Mucosa of descending colon (tissue), 3 donors: ENCODE measurements around the gene IL2RA. TPM values are rescaled to one million over a fixed set of nuclear protein-coding genes. Genes with fewer than 3 reads are reported as not detected.

ENCODE experiments used
- ATAC-seq: fragments of 200-7000 bp; cut with Tn5 transposase; one replicate; pipeline ENCODE4 v1.9.1; 2020; ENCODE audit warnings: mild to moderate bottlenecking, moderate library complexity
- DNase-seq, 3 donors: peaks; one replicate each; pipeline ENCODE4 v3.0.0-alpha.2; 2020
- H3K36me3 ChIP-seq: fragments of 200-600 bp; one replicate; pipeline ENCODE4 v1.8.0; 2021; ENCODE audit warnings: low read depth, mild to moderate bottlenecking
- H3K4me1 ChIP-seq: fragments of 200-600 bp; one replicate; pipeline ENCODE4 v1.8.0; 2021; ENCODE audit warnings: low read depth, mild to moderate bottlenecking
- H3K4me3 ChIP-seq: fragments of 200-600 bp; one replicate; pipeline ENCODE4 v1.8.0; 2021; ENCODE audit warnings: mild to moderate bottlenecking
- H3K9me3 ChIP-seq: fragments of 200-600 bp; one replicate; pipeline ENCODE4 v1.8.0; 2021; ENCODE audit warnings: mild to moderate bottlenecking
- CTCF ChIP-seq: fragments of 200-600 bp; IDR thresholded peaks from one replicate; pipeline ENCODE4 v1.8.0; 2022; ENCODE audit warnings: antibody characterized with exemption, mild to moderate bottlenecking
- intact Hi-C, 2 donors: fragments of 100-400 bp; cut with DNase I in 1 of 2; cut with micrococcal nuclease in 1 of 2; formaldehyde crosslinking; loops; one replicate each; pipeline versions ENCODE4 v1.11.0 to v1.11.1; 2022; cut with DNase I, micrococcal nuclease
- total RNA-seq, 3 donors: library from RNA; stranded (reverse); fragmentation: NEBNext Ultra II Directional in 2 of 3; extraction: Animal tissue kit (Norgen Biotek cat#: 25700) in 2 of 3; gene quantifications; one replicate each; pipeline versions ENCODE4 v1.2.1 to v1.2.4, GENCODE V29; 2021 to 2023
- donor health status: DM: no; HTN: no; CAD: no; lungs with moderate emphysema.
- donor health status: DM: no; HTN: no; CAD: no.
- donor health status: DM: no; HTN: yes; CAD: no.

IL2RA gene
- total RNA-seq, 3 donors from 2014 or later: 1.2 to 3.7 (median 2.1) TPM

DNA sequence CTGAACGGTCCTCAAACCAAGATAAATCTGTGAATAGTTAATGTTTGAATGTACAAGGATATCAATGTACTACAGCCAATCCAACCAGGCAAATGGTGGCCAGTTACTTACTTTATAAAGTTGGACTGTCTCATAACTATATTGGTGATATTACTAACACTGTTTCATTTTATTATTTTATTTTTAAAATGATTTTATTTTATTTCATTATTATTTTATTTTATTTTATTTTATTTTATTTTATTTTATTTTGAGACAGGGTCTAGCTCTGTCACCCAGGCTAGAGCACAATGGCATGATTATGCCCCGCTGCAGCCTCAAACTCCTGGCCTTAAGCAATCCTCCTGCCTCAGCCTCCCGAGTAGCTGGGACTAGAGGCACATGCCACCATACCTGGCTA, 91.6 kb downstream of the IL2RA start:
- Histone ChIP-seq H3K4me1 (peaks cover 36% of the 10 kb centered on the region), H3K9me3 (no peaks in the 10 kb centered on the region), H3K4me3 (no peak overlapping the region), H3K36me3 (no peaks in the 10 kb centered on the region)
- no peak for TF ChIP-seq CTCF
- DNase-seq: no peak
- intact Hi-C loops: no loop called here
- no peak for ATAC-seq

DNA sequence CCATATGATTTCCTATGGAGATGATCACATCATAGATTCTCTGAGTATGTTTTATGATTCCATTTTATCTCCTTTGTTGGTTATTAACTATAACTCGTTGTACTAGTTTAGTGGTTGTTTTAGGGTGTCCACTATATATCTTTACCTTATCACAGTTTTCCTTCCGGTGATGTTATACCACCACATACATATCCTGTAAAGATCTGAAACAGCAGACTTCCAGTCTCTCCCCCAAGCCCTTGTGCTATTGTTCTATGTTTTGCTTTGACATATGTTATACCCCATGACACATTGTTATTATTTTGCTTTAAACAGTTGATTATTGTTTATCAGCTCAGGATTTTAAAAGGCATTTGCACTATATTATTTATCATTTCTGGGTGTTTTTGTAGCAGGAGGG, 92.1 kb downstream of the IL2RA start:
- Histone ChIP-seq H3K9me3 (no peaks in the 10 kb centered on the region), H3K4me1 (peaks cover 36% of the 10 kb centered on the region), H3K4me3 (no peak overlapping the region), H3K36me3 (no peaks in the 10 kb centered on the region)
- no peak for DNase-seq
- no peak for ATAC-seq
- no peak for TF ChIP-seq CTCF
- intact Hi-C loops: no loop called here

DNA sequence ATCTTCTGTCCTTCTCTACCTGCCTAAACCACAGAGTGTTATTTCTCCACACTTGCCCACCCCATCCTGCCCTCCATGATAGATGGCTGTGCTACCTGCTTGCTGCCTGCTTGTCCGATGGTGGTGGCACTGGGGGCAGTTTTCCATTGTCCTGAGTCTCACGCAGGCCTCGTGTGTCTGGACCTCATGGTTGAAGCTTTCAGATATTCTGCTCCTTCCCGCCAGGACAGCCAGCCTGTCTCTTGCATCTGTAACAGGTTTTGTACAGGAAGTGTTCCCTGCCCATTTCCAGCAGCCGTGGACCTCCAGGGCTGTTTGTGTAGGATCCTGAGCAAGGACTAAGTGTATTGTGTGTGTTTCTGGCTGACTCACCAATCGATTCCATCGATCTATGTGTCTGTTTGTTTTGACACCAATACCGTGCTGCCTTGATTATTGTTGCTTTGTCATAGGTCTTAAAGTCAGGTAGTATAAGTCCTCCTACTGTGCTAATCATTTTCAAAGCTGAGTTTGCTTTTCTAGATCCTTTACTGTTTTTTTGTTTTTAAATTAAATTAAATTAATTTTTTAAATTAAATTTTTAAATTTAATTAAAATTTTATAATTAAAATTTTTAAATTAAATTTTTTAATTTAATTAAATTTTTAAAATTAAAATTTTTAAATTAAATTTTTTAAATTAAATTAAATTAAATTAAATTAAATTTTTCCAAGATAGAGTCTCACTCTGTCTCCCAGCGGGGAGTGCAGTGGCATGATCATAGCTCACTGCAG, 93.3 kb downstream of the IL2RA start:
- H3K4me3 ChIP-seq: no peak overlapping the region
- DNase-seq (peak in 1 of 3 donors; percentile 1), ATAC-seq (no peak)
- no peak for TF ChIP-seq CTCF
- peaks cover 28% of the 10 kb centered on the region for H3K4me1 ChIP-seq
- no peaks in the 10 kb centered on the region for H3K9me3 ChIP-seq
- intact Hi-C loops: no loop called here
- H3K36me3 ChIP-seq: no peaks in the 10 kb centered on the region

DNA sequence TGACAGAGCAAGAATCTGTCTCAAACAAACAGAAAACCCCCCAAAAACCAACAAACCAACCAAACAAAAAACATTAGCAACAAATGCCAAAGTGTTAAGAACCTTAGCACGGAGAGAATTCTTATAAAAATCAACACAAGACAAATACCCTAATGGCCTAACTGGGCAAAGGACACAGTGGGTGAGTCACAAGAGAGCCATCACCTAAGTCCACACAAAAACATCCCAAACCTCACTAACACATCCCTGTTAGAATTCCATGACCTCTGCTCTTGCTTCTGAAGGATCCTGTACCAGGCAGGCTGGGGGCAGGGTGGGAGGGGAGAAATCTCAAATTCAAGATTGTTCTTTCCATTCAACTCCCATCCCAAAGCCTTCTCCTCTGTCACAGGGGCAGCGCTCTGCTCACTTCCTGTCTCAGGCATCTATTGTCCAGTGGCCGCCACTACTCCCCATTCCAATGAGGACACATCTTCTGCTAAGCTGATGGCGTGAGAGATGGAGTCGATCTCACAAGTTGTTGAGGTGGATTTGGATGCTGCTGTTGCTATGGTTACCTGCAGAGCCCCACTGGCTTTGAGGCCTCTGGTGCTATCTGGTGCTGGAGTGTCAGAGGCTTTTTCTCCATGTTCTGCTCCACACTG, 94.0 kb downstream of the IL2RA start:
- H3K4me3 ChIP-seq: no peak overlapping the region
- no peaks in the 10 kb centered on the region for H3K36me3 ChIP-seq
- ATAC-seq (no peak), DNase-seq (no peak)
- H3K9me3 ChIP-seq: no peaks in the 10 kb centered on the region
- H3K4me1 ChIP-seq: peaks cover 22% of the 10 kb centered on the region
- intact Hi-C loops: no loop called here
- no peak for TF ChIP-seq CTCF

- peaks cover 10% of the 10 kb centered on the region for H3K4me1 ChIP-seq
- ATAC-seq: peak; percentile 74
Observed at GRCh38 chr10:5965266-5965665, 96.9 kb downstream of the IL2RA start.

More at GRCh38 chr10:5965266-5965665, 96.9 kb downstream of the IL2RA start:
- peak in 1 of 3 donors; percentile 40 for DNase-seq
- TF ChIP-seq CTCF: no peak
- intact Hi-C loops: no loop called here
- no peaks in the 10 kb centered on the region for H3K9me3 ChIP-seq
- no peak overlapping the region for H3K4me3 ChIP-seq
- no peaks in the 10 kb centered on the region for H3K36me3 ChIP-seq
